Epithelial cell of esophagus (primary cell): ENCODE data around the gene IL1RN.
"Not testable (repeated sequence)": the region's sequence is repeated elsewhere in the genome, so short reads cannot be mapped to it uniquely, and the experiment has no call there.

Experiments used
- DNase-seq: peaks from one replicate; pipeline ENCODE4 v3.0.0; 2010; ENCODE audit warnings: low read depth
- H3K4me3 ChIP-seq: 2 replicates; pipeline ENCODE4 v1.5.1; 2011; ENCODE audit warnings: mild to moderate bottlenecking, low read length, control low read depth
- TF ChIP-seq, protein P1 (sequence below): IDR thresholded peaks from 2 replicates; pipeline ENCODE4 v1.5.1; 2011; ENCODE audit warnings: low read depth, mild to moderate bottlenecking, low read length, control low read depth, inconsistent platforms; ENCODE audit not compliant: insufficient read depth; ENCODE audit errors: missing control alignments

IL1RN gene

DNA sequence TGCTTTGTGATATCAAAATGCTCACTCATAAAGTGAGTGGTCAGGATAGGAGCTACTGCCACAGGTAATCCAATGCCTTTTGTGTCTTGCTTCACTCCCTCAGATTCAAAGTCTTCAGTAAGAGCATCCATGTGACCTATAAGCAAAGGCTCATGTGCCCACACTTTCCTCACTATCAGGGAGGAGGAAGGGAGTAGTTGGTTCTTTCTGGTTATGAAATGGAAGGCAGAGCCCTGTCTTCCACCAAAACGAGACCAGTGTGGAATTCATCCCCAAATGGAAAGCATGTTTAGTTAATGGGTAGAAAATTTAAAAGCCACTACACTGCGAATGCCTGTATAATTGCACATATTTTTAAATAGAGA is 33.8 kb upstream of the IL1RN start:
- no peak overlapping the region for H3K4me3 ChIP-seq
- no peak for DNase-seq
- TF ChIP-seq, protein P1, sequence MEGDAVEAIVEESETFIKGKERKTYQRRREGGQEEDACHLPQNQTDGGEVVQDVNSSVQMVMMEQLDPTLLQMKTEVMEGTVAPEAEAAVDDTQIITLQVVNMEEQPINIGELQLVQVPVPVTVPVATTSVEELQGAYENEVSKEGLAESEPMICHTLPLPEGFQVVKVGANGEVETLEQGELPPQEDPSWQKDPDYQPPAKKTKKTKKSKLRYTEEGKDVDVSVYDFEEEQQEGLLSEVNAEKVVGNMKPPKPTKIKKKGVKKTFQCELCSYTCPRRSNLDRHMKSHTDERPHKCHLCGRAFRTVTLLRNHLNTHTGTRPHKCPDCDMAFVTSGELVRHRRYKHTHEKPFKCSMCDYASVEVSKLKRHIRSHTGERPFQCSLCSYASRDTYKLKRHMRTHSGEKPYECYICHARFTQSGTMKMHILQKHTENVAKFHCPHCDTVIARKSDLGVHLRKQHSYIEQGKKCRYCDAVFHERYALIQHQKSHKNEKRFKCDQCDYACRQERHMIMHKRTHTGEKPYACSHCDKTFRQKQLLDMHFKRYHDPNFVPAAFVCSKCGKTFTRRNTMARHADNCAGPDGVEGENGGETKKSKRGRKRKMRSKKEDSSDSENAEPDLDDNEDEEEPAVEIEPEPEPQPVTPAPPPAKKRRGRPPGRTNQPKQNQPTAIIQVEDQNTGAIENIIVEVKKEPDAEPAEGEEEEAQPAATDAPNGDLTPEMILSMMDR, result no peak

DNA sequence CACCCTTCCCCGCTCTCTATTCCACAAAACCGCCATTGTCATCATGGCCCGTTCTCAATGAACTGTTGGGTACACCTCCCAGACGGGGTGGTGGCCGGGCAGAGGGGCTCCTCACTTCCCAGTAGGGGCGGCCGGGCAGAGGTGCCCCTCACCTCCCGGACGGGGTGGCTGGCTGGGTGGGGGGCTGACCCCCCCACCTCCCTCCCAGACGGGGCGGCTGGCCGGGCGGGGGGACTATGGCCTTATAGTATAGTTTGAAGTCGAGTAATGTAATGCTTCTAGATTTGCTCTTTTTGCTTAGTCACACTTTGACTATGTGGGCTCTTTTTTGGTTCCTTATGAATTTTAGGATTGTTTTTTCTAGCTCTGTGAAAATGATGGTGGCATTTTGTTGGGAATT is 31.1 kb upstream of the IL1RN start:
- not testable (repeated sequence) for H3K4me3 ChIP-seq, DNase-seq

DNA sequence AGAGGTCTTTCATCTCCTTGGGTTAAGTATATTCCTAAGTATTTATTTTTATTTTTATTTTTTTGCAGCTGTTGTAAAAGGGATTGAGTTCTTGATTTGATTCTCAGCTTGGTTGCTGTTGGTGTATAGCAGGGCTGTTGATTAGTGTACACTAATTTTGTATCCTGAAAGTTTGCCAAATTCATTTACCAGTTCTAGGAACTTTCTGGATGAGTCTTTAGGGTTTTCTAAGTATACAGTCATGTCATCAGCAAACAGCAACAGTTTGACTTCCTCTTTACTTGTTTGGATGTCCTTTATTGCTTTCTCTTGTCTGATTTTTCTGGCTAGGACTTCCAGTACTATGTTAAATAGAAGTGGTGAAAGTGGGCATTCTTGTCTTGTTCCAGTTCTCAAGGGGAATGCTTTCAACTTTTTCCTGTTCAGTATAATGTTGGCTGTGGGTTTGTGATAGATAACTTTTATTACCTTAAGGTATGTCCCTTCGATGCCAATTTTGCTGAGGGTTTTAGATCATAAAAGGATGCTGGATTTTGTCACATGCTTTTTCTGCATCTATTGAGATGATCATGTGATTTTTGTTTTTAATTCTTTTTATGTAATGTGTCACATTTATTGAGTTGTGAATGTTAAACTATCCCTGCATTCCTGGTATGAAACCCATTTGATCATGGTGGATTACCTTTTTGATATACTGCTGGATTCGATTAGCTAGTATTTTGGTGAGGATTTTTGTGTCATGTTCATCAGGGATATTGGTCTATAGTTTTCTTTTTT is 30.4 kb upstream of the IL1RN start:
- H3K4me3 ChIP-seq, DNase-seq: not testable (repeated sequence)

DNA sequence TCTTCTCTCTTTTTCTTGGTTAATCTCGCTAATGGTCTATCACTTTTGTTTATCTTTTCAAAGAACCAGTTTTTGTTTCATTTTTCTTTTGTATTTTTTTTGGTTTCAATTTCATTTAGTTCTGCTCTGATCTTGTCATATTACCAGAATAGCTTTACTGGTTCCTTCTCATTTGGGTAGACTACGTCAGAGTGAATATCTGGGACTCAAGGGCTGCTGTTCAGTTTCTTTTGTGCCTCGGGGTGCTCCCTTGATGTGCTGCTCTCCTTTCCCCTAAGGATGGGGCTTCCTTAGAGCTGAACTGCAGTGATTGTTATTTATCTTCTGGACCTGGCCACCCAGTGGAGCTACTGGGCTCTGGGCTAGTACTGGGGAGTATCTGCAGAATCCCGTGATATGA is 29.4 kb upstream of the IL1RN start:
- TF ChIP-seq, protein P1, result no peak
- no peak overlapping the region for H3K4me3 ChIP-seq
- DNase-seq, result no peak

DNA sequence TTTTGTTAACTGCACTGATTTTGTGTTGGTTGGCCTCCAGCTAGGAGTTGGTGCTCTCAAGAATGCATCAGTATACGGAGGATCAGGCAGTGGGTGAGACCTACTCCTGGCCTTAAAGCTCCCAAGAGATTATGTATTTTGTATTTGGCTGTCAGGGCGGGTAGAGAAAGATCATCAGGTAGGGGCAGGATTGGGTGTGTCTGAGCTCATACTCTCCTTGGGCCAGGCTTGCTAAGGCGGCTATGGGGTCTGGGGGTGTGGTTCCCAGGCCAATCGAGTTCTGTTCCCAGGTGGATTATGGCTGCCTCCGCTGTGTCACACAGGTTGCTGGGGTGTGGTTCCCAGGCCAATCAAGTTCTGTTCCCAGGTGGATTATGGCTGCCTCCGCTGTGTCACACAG is 28.9 kb upstream of the IL1RN start:
- DNase-seq, result no peak
- H3K4me3 ChIP-seq, result no peak overlapping the region
- TF ChIP-seq, protein P1, result no peak

DNA sequence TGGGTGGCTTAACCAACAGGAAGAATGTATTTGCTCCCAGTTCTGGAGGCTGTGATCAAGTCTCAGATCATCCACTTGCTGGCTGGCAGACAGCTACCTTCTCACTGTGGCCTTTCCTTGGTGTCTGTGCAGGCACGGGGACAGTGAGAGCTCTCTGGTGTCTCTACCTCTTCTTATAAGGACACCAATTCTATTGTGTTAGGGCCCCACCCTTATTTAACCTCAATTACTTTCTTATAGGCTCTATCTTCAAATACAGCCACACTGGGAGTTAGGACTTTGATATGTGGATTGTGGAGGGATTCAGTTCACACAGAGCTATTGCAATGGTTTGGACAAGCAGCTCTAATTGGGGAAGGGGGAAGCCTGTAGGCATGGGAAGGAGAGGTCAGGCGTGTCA is 25.3 kb upstream of the IL1RN start:
- no peak for DNase-seq
- TF ChIP-seq, protein P1, result no peak

DNA sequence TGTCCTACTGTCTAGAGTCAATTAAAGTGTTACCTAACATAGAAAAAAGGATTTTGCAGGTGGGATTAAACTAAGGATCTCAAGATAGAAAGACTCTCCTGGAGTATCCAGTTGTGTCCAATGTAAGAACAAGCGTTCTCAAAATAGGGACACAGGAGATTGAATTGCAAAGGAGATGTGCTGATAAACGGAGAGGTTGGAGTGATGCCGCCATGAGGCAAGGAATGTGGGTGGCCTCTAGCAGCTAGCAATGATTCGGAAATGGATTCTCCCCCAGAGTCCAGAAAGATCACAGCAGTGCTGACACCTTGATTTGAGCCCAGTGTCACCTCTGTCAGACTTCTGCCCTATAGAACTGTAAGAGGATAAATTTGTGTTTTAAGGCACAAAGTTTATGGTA is 24.1 kb upstream of the IL1RN start:
- TF ChIP-seq, protein P1, result no peak
- H3K4me3 ChIP-seq, result no peak overlapping the region
- no peak for DNase-seq

More for the DNA sequence above, 25.3 kb upstream of the IL1RN start:
- H3K4me3 ChIP-seq, result no peak overlapping the region

DNA sequence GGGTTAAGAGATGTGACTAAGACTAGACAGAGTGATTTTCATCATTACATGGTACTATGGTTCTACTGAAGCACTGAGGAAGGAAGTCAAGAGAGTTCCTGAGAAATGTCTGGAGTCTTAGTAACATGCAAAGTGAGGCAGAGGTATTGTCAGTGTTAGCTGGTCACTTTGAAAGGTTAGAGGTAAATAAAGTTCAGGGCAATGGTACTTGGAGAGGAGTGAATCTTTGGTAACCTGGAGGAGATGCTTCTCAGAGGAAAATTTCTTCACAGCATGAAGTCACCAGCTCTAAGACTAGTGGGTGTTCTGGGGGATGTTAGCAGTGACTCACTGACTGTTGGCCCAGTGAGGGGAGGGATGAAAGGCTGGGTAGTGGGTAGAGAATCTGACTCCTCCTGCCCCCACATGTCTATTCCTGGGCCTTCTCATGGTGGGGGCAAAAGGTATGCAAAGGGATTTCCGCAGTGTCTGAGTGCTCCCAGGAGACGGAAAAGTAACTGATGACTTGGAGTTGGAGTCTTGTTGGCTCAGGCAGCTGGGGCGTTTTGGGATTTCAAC is 23.3 kb upstream of the IL1RN start:
- no peak overlapping the region for H3K4me3 ChIP-seq
- DNase-seq, result peak; percentile 67
- TF ChIP-seq, protein P1, result no peak
